ENCODE measurements around the gene PPM1D. TPM values are rescaled to one million over a fixed set of nuclear protein-coding genes. Genes with fewer than 3 reads are reported as not detected.

Gene PPM1D
- total and polyA plus RNA-seq, 2 of the 13 experiments (the other 11 are each of a cell fraction or from before 2014, with no cell fraction given), result 8.0 to 26.2 TPM

DNA sequence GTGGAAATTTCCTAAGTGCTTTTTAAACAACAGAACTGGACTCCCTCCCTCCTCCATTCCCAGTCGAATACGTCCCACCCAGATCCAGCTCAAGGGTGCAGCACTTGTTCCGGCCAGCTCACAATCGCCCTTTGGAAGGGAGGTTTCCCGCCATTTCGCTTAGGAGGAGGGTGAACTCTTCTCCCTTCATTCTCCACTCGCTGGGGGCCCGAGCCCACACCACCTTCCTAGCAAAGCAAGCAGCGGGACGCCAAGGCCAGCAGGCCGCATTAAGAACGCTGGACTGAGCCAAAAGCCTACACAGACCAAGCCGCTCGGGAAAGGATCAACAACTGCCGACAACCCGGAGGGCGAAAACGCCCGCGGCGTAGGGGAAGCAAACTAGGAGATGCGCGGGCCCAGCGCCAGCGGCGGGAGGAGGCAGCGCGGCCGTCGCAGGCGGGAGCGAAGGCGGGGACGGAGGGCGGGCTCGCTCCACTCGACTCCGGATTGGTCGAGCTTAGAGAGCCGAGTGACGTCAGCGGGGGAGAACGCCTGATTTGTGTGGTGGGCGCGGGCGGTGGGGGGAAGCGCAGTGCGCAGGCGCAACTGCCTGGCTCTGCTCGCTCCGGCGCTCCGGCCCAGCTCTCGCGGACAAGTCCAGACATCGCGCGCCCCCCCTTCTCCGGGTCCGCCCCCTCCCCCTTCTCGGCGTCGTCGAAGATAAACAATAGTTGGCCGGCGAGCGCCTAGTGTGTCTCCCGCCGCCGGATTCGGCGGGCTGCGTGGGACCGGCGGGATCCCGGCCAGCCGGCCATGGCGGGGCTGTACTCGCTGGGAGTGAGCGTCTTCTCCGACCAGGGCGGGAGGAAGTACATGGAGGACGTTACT, at the start of gene PPM1D (continued):
- TF ChIP-seq, protein P1, sequence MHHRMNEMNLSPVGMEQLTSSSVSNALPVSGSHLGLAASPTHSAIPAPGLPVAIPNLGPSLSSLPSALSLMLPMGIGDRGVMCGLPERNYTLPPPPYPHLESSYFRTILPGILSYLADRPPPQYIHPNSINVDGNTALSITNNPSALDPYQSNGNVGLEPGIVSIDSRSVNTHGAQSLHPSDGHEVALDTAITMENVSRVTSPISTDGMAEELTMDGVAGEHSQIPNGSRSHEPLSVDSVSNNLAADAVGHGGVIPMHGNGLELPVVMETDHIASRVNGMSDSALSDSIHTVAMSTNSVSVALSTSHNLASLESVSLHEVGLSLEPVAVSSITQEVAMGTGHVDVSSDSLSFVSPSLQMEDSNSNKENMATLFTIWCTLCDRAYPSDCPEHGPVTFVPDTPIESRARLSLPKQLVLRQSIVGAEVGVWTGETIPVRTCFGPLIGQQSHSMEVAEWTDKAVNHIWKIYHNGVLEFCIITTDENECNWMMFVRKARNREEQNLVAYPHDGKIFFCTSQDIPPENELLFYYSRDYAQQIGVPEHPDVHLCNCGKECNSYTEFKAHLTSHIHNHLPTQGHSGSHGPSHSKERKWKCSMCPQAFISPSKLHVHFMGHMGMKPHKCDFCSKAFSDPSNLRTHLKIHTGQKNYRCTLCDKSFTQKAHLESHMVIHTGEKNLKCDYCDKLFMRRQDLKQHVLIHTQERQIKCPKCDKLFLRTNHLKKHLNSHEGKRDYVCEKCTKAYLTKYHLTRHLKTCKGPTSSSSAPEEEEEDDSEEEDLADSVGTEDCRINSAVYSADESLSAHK (CRISPR knock-in tag; IDR thresholded peaks at IDR 0.05; ENCODE audit: borderline replicate concordance), result no peak
- peak; percentile 42 for TF ChIP-seq TBL1XR1 (IDR thresholded peaks at IDR 0.05; ENCODE audit: borderline replicate concordance, low read length, partially characterized antibody)
- TF ChIP-seq AHR (CRISPR knock-in tag; IDR thresholded peaks at IDR 0.05), result peak; percentile 95; the same call in 1 of the 2 replicates
- TF ChIP-seq, protein P2, sequence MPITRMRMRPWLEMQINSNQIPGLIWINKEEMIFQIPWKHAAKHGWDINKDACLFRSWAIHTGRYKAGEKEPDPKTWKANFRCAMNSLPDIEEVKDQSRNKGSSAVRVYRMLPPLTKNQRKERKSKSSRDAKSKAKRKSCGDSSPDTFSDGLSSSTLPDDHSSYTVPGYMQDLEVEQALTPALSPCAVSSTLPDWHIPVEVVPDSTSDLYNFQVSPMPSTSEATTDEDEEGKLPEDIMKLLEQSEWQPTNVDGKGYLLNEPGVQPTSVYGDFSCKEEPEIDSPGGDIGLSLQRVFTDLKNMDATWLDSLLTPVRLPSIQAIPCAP (CRISPR knock-in tag; IDR thresholded peaks at IDR 0.05; ENCODE audit: low read depth), result no peak
- TF ChIP-seq ZSCAN25 (CRISPR knock-in tag; IDR thresholded peaks at IDR 0.05), result peak; percentile 73
- peak; percentile 82; the same call in 1 of the 2 replicates for TF ChIP-seq ZNF775 (CRISPR knock-in tag; IDR thresholded peaks at IDR 0.05; ENCODE audit: borderline replicate concordance)
- TF ChIP-seq ZFP36L2 (CRISPR knock-in tag; IDR thresholded peaks at IDR 0.05), result peak; percentile 73; the same call in 1 of the 2 replicates
- TF ChIP-seq, protein P3, sequence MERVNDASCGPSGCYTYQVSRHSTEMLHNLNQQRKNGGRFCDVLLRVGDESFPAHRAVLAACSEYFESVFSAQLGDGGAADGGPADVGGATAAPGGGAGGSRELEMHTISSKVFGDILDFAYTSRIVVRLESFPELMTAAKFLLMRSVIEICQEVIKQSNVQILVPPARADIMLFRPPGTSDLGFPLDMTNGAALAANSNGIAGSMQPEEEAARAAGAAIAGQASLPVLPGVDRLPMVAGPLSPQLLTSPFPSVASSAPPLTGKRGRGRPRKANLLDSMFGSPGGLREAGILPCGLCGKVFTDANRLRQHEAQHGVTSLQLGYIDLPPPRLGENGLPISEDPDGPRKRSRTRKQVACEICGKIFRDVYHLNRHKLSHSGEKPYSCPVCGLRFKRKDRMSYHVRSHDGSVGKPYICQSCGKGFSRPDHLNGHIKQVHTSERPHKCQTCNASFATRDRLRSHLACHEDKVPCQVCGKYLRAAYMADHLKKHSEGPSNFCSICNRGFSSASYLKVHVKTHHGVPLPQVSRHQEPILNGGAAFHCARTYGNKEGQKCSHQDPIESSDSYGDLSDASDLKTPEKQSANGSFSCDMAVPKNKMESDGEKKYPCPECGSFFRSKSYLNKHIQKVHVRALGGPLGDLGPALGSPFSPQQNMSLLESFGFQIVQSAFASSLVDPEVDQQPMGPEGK (CRISPR knock-in tag; IDR thresholded peaks at IDR 0.05), result peak; percentile 93
- TF ChIP-seq RFXANK (CRISPR knock-in tag; IDR thresholded peaks at IDR 0.05), result peak; percentile 95
- TF ChIP-seq, protein P4, sequence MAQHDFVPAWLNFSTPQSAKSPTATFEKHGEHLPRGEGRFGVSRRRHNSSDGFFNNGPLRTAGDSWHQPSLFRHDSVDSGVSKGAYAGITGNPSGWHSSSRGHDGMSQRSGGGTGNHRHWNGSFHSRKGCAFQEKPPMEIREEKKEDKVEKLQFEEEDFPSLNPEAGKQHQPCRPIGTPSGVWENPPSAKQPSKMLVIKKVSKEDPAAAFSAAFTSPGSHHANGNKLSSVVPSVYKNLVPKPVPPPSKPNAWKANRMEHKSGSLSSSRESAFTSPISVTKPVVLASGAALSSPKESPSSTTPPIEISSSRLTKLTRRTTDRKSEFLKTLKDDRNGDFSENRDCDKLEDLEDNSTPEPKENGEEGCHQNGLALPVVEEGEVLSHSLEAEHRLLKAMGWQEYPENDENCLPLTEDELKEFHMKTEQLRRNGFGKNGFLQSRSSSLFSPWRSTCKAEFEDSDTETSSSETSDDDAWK (CRISPR knock-in tag; IDR thresholded peaks at IDR 0.05), result no peak
- TF ChIP-seq ZFY (CRISPR knock-in tag; IDR thresholded peaks at IDR 0.05), result peak; percentile 97
- TF ChIP-seq CEBPG (CRISPR knock-in tag; IDR thresholded peaks at IDR 0.05), result peak; percentile 54
- TF ChIP-seq, protein P5, sequence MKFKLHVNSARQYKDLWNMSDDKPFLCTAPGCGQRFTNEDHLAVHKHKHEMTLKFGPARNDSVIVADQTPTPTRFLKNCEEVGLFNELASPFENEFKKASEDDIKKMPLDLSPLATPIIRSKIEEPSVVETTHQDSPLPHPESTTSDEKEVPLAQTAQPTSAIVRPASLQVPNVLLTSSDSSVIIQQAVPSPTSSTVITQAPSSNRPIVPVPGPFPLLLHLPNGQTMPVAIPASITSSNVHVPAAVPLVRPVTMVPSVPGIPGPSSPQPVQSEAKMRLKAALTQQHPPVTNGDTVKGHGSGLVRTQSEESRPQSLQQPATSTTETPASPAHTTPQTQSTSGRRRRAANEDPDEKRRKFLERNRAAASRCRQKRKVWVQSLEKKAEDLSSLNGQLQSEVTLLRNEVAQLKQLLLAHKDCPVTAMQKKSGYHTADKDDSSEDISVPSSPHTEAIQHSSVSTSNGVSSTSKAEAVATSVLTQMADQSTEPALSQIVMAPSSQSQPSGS (CRISPR knock-in tag; IDR thresholded peaks at IDR 0.05), result peak; percentile 90
- peak; percentile 73; the same call in 1 of the 2 replicates for TF ChIP-seq HNF4A (CRISPR knock-in tag; IDR thresholded peaks at IDR 0.05)
- TF ChIP-seq, protein P6, sequence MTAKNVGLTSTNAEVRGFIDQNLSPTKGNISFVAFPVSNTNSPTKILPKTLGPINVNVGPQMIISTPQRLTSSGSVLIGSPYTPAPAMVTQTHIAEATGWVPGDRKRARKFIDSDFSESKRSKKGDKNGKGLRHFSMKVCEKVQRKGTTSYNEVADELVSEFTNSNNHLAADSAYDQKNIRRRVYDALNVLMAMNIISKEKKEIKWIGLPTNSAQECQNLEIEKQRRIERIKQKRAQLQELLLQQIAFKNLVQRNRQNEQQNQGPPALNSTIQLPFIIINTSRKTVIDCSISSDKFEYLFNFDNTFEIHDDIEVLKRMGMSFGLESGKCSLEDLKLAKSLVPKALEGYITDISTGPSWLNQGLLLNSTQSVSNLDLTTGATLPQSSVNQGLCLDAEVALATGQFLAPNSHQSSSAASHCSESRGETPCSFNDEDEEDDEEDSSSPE (CRISPR knock-in tag; IDR thresholded peaks at IDR 0.05), result peak; percentile 99
- TF ChIP-seq MAFK (conservative IDR thresholded peaks at IDR 0.05 in 1 of 2, IDR thresholded peaks at IDR 0.05 in 1 of 2; ENCODE audit: low read length in 2 of 2), result no peak
- TF ChIP-seq ZSCAN12 (CRISPR knock-in tag; IDR thresholded peaks at IDR 0.05), result peak; percentile 95
- TF ChIP-seq, protein P7, sequence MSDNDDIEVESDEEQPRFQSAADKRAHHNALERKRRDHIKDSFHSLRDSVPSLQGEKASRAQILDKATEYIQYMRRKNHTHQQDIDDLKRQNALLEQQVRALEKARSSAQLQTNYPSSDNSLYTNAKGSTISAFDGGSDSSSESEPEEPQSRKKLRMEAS (IDR thresholded peaks at IDR 0.05), result peak; percentile 92

All from HepG2 (cell line).